ENCODE results near the gene NFAT5. TPM values are rescaled to one million over a fixed set of nuclear protein-coding genes. Genes with fewer than 3 reads are reported as not detected.

NFAT5 gene
- polyA plus RNA-seq, 3 donors = 2.4 to 6.9 (median 2.5) TPM

DNA sequence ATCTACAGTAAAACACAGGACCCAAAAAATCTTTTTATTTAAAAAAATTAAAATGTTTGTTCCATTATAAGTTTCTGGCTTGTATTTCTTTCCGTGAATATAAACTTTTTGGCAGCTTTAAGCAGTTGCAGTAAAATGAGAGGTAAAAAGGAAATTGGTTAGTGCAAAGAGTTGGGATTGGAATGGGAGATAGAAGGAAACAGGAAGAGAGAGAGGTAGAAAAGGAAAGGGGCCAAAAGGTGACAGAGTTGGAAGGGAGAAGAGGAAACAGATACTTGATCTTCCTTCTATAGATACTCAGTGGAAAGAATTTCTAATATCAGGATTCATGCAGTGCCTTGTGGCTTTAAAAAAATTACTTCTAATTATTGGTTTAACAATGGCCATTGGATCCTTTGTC, 97.1 kb downstream of the NFAT5 start:
- Histone ChIP-seq H3K27ac (ENCODE audit: low read depth in 1 of 2, low read length in 2 of 2) (no peak overlapping the region), H3K79me2 (ENCODE audit: insufficient read depth, low read length) (no peaks in the 10 kb centered on the region), H3K36me3 (replicated peaks in 1 of 2; ENCODE audit: control insufficient read depth in 1 of 2, insufficient read depth in 2 of 2, low read length in 2 of 2) (peaks cover 11 to 33% of the 10 kb centered on the region in 2 donors), H4K20me1 (ENCODE audit: insufficient read depth, low read length) (no peaks in the 10 kb centered on the region), H3K9me3 (replicated peaks in 1 of 2; ENCODE audit: control insufficient read depth in 1 of 2, insufficient read depth in 1 of 2, low read length in 2 of 2) (no peaks in the 10 kb centered on the region), H3K4me1 (ENCODE audit: control insufficient read depth in 1 of 2, insufficient read depth in 2 of 2, low read length in 2 of 2) (no peaks in the 10 kb centered on the region), H2AFZ (ENCODE audit: insufficient read depth, low read depth, low read length, poor library complexity, severe bottlenecking) (no peak overlapping the region), H3K27me3 (ENCODE audit: control insufficient read depth in 2 of 2, insufficient read depth in 2 of 2, low read length in 2 of 2) (no peaks in the 10 kb centered on the region), H3K4me2 (replicated peaks; ENCODE audit: extremely low read depth, low read length, poor library complexity, severe bottlenecking) (no peak overlapping the region), H3K9ac (ENCODE audit: insufficient read depth, low read length, poor library complexity, severe bottlenecking) (no peak overlapping the region), H3K4me3 (replicated peaks in 1 of 3; ENCODE audit: low read depth in 2 of 3, low read length in 3 of 3) (no peak overlapping the region)
- peaks cover 0 to 2% (median 0%) of the 10 kb centered on the region in 7 donors for H3K9me3 Mint-ChIP-seq
- H3K36me3 Mint-ChIP-seq = peaks cover 23 to 38% of the 10 kb centered on the region in 2 donors
- no peaks in the 10 kb centered on the region for H3K4me1 Mint-ChIP-seq
- intact Hi-C loops (cut with micrococcal nuclease) = no loop called here
- no peak for DNase-seq
- H3K27me3 Mint-ChIP-seq (ENCODE audit: low read depth in 3 of 3) = no peaks in the 10 kb centered on the region
- TF ChIP-seq, protein P1, sequence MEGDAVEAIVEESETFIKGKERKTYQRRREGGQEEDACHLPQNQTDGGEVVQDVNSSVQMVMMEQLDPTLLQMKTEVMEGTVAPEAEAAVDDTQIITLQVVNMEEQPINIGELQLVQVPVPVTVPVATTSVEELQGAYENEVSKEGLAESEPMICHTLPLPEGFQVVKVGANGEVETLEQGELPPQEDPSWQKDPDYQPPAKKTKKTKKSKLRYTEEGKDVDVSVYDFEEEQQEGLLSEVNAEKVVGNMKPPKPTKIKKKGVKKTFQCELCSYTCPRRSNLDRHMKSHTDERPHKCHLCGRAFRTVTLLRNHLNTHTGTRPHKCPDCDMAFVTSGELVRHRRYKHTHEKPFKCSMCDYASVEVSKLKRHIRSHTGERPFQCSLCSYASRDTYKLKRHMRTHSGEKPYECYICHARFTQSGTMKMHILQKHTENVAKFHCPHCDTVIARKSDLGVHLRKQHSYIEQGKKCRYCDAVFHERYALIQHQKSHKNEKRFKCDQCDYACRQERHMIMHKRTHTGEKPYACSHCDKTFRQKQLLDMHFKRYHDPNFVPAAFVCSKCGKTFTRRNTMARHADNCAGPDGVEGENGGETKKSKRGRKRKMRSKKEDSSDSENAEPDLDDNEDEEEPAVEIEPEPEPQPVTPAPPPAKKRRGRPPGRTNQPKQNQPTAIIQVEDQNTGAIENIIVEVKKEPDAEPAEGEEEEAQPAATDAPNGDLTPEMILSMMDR (IDR thresholded peaks at IDR 0.05) = no peak
- no peak overlapping the region for H3K4me3 Mint-ChIP-seq
- WGBS (ENCODE audit: insufficient coverage) = 100% methylated on average over 1 of the region's 1 CpG
- no peak overlapping the region for H3K27ac Mint-ChIP-seq

DNA sequence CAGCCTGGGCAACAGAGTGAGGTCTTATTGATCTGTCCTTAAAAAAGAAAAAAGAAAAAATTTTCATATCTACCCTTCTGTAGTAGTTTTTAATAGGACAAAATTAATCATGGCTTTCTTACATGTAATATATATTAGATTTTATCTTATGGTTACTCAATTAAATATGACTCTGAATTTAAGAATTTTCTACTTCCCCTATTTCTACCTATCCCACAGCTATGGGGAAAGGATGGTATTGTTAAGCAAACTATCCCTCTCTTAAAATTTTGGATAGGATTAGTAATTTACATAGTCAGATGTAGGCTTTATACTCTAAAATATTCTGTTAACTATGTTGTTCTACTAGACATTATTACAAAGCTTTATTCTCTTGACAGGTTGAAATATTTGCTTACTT, 98.1 kb downstream of the NFAT5 start:
- intact Hi-C loops (cut with micrococcal nuclease) = no loop called here
- Mint-ChIP-seq H3K4me3 (no peak overlapping the region), H3K4me1 (no peaks in the 10 kb centered on the region), H3K27me3 (ENCODE audit: low read depth in 3 of 3) (no peaks in the 10 kb centered on the region), H3K27ac (no peak overlapping the region), H3K36me3 (peaks cover 27 to 38% of the 10 kb centered on the region in 2 donors), H3K9me3 (peaks cover 0 to 2% (median 0%) of the 10 kb centered on the region in 7 donors)
- Histone ChIP-seq H3K27me3 (ENCODE audit: control insufficient read depth in 2 of 2, insufficient read depth in 2 of 2, low read length in 2 of 2) (no peaks in the 10 kb centered on the region), H3K9me3 (replicated peaks in 1 of 2; ENCODE audit: control insufficient read depth in 1 of 2, insufficient read depth in 1 of 2, low read length in 2 of 2) (no peaks in the 10 kb centered on the region), H3K79me2 (ENCODE audit: insufficient read depth, low read length) (no peaks in the 10 kb centered on the region), H3K27ac (ENCODE audit: low read depth in 1 of 2, low read length in 2 of 2) (no peak overlapping the region), H3K4me2 (replicated peaks; ENCODE audit: extremely low read depth, low read length, poor library complexity, severe bottlenecking) (no peak overlapping the region), H2AFZ (ENCODE audit: insufficient read depth, low read depth, low read length, poor library complexity, severe bottlenecking) (no peak overlapping the region), H3K9ac (ENCODE audit: insufficient read depth, low read length, poor library complexity, severe bottlenecking) (no peak overlapping the region), H4K20me1 (ENCODE audit: insufficient read depth, low read length) (no peaks in the 10 kb centered on the region), H3K36me3 (replicated peaks in 1 of 2; ENCODE audit: control insufficient read depth in 1 of 2, insufficient read depth in 2 of 2, low read length in 2 of 2) (peaks cover 10 to 31% of the 10 kb centered on the region in 2 donors), H3K4me3 (replicated peaks in 1 of 3; ENCODE audit: low read depth in 2 of 3, low read length in 3 of 3) (no peak overlapping the region), H3K4me1 (ENCODE audit: control insufficient read depth in 1 of 2, insufficient read depth in 2 of 2, low read length in 2 of 2) (no peaks in the 10 kb centered on the region)
- TF ChIP-seq, protein P1 (IDR thresholded peaks at IDR 0.05) = no peak
- peak in 1 of 3 donors; percentile 21 for DNase-seq

Data from CD14-positive monocyte (primary cell).